COLO668 (cell line): Measurements from ENCODE around the gene SLC14A1.

Experiments
- DNase-seq: peaks from one replicate; lab custom pipeline; 2025; ENCODE audit not compliant: unreplicated experiment; lab: John Stamatoyannopoulos, UW

Gene SLC14A1

GRCh38 chr18:45723567-45724355, at the start of gene SLC14A1:
Gene SLC14A1, plus strand, starts transcription at chr18:45724181. Its CDS starts 6,140 bp downstream, at chr18:45730321.
- no peak for DNase-seq

- no peak for DNase-seq
Observed at GRCh38 chr18:45677276-45677807, 46.6 kb upstream of the SLC14A1 start.

- DNase-seq, result no peak
Observed at GRCh38 chr18:45678441-45678840, 45.5 kb upstream of the SLC14A1 start.

- DNase-seq, result no peak
Observed at GRCh38 chr18:45678850-45679249, 45.1 kb upstream of the SLC14A1 start.

- no peak for DNase-seq
Observed at GRCh38 chr18:45680066-45680690, 43.8 kb upstream of the SLC14A1 start.

- no peak for DNase-seq
Observed at GRCh38 chr18:45682181-45682580, 41.8 kb upstream of the SLC14A1 start.

DNA sequence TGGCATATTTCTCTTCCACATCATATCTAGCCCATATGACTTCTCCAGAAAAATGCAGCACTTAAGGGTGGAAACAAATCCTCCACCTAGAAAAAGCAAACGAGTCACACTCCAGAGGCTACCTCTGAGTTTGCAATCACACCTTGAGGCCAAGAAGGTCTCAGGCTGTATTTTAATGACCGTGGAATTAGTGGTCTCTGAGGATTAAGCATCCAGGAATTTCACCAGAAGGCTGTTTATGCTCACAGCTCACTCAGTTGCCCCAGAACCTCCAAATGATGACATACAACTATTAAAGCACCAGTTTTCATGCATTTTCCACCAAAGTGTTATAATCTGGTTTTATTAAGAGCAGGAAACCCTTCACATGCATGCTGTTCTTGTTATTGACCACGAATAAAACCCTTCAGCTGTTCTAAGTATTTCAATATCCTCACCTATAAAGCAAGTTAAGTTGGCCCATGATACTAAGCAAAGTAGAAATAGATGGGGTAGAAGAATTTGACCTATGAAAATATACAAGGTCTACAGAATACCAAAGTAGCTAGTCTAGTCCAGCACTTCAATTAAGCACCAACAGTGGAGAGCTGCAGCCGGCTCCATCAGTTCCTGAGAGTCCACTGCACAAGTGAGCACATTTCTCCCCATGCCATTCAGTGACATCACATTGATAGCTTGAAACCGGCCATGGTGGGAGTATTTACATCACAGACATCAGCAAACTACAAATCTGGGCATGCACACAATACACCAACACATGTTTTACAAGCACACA, 39.5 kb upstream of the SLC14A1 start:
- DNase-seq, result no peak

GRCh38 chr18:45686891-45687611, 36.9 kb upstream of the SLC14A1 start:
- DNase-seq, result no peak

GRCh38 chr18:45687621-45688020, 36.4 kb upstream of the SLC14A1 start:
- DNase-seq, result no peak

DNA sequence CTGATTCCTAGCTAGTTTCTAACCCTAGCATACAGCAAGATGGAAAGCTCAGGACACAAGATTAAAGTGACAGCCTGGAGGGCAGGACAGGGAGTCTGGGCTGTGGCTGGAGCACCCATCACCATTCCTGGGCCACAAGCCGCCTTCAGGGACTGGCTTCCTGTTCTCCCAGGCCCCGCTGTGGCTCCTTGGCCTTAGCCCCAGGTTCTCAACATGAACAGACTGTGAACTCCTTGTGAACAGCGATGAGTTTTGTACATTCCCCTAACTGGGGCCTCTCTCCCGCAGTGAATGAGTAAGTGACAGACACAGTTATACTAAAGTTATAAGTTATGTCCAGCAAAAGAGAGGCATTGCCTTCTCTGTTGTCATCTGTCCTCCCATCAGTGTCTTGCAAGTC, 35.9 kb upstream of the SLC14A1 start:
- no peak for DNase-seq

- DNase-seq, result no peak
Observed at GRCh38 chr18:45688833-45689232, 35.1 kb upstream of the SLC14A1 start.

DNA sequence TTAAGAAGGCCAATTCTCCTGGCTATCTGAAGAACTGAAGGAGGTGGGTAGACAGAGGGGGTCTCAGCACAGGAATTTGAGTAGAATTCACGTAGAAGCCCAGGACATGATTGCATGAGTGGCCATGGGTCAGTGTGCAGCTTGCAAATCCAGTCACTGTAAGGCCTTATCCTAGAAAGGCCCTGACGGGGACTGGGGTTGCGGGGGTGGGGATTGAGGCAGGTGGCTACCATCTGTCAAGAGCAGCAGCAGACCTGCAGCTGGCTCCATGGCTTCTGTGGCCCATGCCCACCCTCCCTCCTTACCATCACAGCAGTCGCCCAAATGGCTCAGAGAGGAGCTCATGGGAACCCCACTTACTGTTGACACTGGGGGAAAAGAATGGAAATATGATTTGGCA, 34.6 kb upstream of the SLC14A1 start:
- DNase-seq, result peak; percentile 11

- peak; percentile 81 for DNase-seq
Observed at GRCh38 chr18:45690975-45691815, 32.8 kb upstream of the SLC14A1 start.

- no peak for DNase-seq
Observed at GRCh38 chr18:45691816-45692179, 32.2 kb upstream of the SLC14A1 start.

DNA sequence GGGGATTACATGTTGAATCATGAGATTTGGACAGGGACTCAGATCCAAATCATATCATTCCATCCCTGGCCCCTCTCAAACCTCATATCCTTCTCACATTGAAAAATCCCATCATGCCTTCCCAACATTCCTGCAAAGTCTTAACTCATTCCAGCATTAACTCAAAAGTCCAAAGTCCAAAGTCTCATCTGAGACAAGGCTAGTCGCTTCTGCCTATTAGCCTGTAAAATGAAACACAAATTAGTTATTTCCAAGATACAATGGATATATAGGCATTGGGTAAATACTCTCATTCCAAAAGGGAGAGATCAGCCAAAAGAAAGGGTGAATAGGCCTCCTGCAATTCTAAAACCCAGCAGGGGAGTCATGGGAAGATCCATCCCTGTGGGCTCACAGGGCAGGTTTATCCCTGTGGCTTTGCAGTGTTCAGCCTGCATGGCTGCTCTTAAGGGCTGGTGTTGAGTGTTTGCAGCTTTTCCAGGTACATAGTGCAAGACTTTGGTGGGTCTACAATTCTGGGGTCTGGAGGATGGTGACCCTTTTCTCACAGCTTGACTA, 21.2 kb upstream of the SLC14A1 start:
- no peak for DNase-seq

GRCh38 chr18:45708831-45709230, 15.2 kb upstream of the SLC14A1 start:
- no peak for DNase-seq

GRCh38 chr18:45712061-45712460, 11.9 kb upstream of the SLC14A1 start:
- no peak for DNase-seq

DNA sequence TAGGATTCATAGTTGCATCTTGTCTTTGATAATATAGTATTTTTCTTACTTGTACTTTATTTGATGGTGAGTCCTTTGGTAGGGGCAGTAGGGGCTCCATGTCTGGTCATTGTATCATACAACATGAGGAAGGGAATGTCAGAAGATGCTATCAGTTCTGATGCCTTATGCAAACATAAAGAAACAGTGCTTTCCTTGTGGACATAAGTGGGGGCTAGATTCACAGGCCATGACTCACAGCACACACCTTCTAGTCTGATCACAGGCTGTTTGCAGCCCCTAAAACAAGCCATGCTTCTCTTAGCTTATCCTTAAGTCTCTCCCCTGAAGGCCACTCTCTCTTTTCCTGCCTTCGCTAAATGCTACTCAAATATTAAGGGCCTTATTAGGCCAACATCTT, 10.7 kb upstream of the SLC14A1 start:
- no peak for DNase-seq

GRCh38 chr18:45715212-45715780, 8.7 kb upstream of the SLC14A1 start:
- DNase-seq, result no peak
